Measurements from ENCODE around the gene MSI2.
A peak's percentile ranks its signal among the peaks of the same experiment; 100 is the strongest.

MSI2 gene

GRCh38 chr17:57401556-57402488 is 145.5 kb downstream of the MSI2 start:
- DNase-seq, result no peak

GRCh38 chr17:57402681-57403180 is 146.4 kb downstream of the MSI2 start:
- no peak for DNase-seq

- DNase-seq, result no peak
Observed at GRCh38 chr17:57403236-57403635, 146.9 kb downstream of the MSI2 start.

GRCh38 chr17:57404073-57404472 is 147.8 kb downstream of the MSI2 start:
- DNase-seq, result no peak

GRCh38 chr17:57404795-57405490 is 148.6 kb downstream of the MSI2 start:
- DNase-seq, result no peak

GRCh38 chr17:57405491-57406072 is 149.3 kb downstream of the MSI2 start:
- no peak for DNase-seq

GRCh38 chr17:57406131-57406980 is 150.0 kb downstream of the MSI2 start:
- DNase-seq, result peak; percentile 17

GRCh38 chr17:57406981-57407286 is 150.6 kb downstream of the MSI2 start:
- no peak for DNase-seq

- DNase-seq, result peak; percentile 85
Observed at GRCh38 chr17:57407287-57408070, 151.2 kb downstream of the MSI2 start.

GRCh38 chr17:57408071-57408811 is 151.9 kb downstream of the MSI2 start:
- DNase-seq, result peak; percentile 84

GRCh38 chr17:57410169-57410568 is 153.8 kb downstream of the MSI2 start:
- no peak for DNase-seq

- DNase-seq, result no peak
Observed at GRCh38 chr17:57412520-57413096, 156.3 kb downstream of the MSI2 start.

GRCh38 chr17:57413848-57414651 is 157.7 kb downstream of the MSI2 start:
- no peak for DNase-seq

GRCh38 chr17:57415751-57416207 is 159.5 kb downstream of the MSI2 start:
- DNase-seq, result no peak

GRCh38 chr17:57416369-57416768 is 160.0 kb downstream of the MSI2 start:
- DNase-seq, result no peak

- DNase-seq, result no peak
Observed at GRCh38 chr17:57417956-57418355, 161.6 kb downstream of the MSI2 start.

- DNase-seq, result no peak
Observed at GRCh38 chr17:57418463-57419246, 162.3 kb downstream of the MSI2 start.

- peak; percentile 33 for DNase-seq
Observed at GRCh38 chr17:57419940-57420550, 163.7 kb downstream of the MSI2 start.

All from DMS153 (cell line).